ENCODE measurements around the gene C11orf68. TPM values are rescaled to one million over a fixed set of nuclear protein-coding genes. Genes with fewer than 3 reads are reported as not detected.

The C11orf68 gene
- total and polyA plus RNA-seq, 9 of the 15 experiments (the other 6 are each of a cell fraction or from before 2014, with no cell fraction given) = 3.6 to 35.9 (median 12.8) TPM

DNA sequence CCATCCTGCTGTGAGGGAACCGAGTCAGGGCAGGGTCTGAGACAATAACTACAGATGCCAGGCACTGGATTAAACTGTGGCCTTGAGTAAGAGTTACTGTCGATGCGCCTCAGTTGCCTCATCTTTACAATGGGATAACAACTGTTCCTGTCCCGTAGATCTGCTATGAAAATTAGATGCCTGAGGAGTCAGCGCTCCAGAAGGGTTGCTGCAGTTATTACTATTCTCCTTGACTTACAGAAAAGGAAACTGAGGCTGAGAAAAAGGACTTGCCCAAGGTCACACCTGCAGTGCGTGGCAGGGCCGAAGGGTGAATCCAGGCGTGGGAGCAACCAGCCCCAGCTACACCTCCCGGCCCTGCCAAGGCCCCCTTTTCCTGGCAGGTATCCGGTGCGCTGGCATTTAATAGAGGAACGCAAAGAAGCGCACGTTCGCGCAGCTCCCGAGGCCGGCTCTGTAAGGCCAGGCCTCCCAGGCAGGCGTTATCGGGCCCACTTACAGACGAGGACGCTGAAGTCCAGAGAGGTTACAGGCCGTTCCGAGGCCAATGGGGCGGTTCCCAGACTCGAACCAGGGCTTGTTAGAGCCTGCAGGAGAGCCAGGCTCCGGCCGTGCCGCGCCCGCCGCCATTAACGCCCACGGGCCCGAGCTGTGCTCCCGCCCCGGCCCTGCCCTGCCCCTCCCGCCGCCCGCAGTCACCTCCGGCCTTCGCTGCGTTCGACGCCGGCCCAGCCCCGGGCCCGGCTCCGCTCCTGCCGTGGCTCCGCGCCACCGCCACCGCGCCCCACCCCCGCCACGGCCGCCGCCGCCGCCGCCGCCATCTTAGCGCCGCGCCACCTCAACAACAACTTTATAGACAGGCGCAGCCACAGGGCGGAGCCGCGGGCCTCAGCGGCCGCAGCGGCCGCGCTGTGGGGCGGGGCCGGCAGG lies at the start of gene C11orf68 (continued):
- TF ChIP-seq, protein P1, sequence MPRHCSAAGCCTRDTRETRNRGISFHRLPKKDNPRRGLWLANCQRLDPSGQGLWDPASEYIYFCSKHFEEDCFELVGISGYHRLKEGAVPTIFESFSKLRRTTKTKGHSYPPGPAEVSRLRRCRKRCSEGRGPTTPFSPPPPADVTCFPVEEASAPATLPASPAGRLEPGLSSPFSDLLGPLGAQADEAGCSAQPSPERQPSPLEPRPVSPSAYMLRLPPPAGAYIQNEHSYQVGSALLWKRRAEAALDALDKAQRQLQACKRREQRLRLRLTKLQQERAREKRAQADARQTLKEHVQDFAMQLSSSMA (CRISPR knock-in tag; IDR thresholded peaks at IDR 0.05) = no peak
- TF ChIP-seq TEAD4 (IDR thresholded peaks at IDR 0.05; ENCODE audit: low read length) (no peak), TEAD4 (CRISPR knock-in tag; IDR thresholded peaks at IDR 0.05; ENCODE audit: borderline replicate concordance) (no peak; the same call in 1 of the 2 replicates), SMAD3 (CRISPR knock-in tag; conservative IDR thresholded peaks at IDR 0.05) (no peak), POLR2A (conservative IDR thresholded peaks at IDR 0.05) (no peak), FUS (optimal IDR thresholded peaks at IDR 0.05; ENCODE audit: low read depth, low read length) (no peak), SUPT5H (IDR thresholded peaks at IDR 0.05) (no peak), MECOM (CRISPR knock-in tag; IDR thresholded peaks at IDR 0.05) (no peak)
- TF ChIP-seq, protein P2, sequence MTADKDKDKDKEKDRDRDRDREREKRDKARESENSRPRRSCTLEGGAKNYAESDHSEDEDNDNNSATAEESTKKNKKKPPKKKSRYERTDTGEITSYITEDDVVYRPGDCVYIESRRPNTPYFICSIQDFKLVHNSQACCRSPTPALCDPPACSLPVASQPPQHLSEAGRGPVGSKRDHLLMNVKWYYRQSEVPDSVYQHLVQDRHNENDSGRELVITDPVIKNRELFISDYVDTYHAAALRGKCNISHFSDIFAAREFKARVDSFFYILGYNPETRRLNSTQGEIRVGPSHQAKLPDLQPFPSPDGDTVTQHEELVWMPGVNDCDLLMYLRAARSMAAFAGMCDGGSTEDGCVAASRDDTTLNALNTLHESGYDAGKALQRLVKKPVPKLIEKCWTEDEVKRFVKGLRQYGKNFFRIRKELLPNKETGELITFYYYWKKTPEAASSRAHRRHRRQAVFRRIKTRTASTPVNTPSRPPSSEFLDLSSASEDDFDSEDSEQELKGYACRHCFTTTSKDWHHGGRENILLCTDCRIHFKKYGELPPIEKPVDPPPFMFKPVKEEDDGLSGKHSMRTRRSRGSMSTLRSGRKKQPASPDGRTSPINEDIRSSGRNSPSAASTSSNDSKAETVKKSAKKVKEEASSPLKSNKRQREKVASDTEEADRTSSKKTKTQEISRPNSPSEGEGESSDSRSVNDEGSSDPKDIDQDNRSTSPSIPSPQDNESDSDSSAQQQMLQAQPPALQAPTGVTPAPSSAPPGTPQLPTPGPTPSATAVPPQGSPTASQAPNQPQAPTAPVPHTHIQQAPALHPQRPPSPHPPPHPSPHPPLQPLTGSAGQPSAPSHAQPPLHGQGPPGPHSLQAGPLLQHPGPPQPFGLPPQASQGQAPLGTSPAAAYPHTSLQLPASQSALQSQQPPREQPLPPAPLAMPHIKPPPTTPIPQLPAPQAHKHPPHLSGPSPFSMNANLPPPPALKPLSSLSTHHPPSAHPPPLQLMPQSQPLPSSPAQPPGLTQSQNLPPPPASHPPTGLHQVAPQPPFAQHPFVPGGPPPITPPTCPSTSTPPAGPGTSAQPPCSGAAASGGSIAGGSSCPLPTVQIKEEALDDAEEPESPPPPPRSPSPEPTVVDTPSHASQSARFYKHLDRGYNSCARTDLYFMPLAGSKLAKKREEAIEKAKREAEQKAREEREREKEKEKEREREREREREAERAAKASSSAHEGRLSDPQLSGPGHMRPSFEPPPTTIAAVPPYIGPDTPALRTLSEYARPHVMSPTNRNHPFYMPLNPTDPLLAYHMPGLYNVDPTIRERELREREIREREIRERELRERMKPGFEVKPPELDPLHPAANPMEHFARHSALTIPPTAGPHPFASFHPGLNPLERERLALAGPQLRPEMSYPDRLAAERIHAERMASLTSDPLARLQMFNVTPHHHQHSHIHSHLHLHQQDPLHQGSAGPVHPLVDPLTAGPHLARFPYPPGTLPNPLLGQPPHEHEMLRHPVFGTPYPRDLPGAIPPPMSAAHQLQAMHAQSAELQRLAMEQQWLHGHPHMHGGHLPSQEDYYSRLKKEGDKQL (CRISPR knock-in tag; IDR thresholded peaks at IDR 0.05; ENCODE audit: borderline replicate concordance) = no peak
- TF ChIP-seq, protein P3, sequence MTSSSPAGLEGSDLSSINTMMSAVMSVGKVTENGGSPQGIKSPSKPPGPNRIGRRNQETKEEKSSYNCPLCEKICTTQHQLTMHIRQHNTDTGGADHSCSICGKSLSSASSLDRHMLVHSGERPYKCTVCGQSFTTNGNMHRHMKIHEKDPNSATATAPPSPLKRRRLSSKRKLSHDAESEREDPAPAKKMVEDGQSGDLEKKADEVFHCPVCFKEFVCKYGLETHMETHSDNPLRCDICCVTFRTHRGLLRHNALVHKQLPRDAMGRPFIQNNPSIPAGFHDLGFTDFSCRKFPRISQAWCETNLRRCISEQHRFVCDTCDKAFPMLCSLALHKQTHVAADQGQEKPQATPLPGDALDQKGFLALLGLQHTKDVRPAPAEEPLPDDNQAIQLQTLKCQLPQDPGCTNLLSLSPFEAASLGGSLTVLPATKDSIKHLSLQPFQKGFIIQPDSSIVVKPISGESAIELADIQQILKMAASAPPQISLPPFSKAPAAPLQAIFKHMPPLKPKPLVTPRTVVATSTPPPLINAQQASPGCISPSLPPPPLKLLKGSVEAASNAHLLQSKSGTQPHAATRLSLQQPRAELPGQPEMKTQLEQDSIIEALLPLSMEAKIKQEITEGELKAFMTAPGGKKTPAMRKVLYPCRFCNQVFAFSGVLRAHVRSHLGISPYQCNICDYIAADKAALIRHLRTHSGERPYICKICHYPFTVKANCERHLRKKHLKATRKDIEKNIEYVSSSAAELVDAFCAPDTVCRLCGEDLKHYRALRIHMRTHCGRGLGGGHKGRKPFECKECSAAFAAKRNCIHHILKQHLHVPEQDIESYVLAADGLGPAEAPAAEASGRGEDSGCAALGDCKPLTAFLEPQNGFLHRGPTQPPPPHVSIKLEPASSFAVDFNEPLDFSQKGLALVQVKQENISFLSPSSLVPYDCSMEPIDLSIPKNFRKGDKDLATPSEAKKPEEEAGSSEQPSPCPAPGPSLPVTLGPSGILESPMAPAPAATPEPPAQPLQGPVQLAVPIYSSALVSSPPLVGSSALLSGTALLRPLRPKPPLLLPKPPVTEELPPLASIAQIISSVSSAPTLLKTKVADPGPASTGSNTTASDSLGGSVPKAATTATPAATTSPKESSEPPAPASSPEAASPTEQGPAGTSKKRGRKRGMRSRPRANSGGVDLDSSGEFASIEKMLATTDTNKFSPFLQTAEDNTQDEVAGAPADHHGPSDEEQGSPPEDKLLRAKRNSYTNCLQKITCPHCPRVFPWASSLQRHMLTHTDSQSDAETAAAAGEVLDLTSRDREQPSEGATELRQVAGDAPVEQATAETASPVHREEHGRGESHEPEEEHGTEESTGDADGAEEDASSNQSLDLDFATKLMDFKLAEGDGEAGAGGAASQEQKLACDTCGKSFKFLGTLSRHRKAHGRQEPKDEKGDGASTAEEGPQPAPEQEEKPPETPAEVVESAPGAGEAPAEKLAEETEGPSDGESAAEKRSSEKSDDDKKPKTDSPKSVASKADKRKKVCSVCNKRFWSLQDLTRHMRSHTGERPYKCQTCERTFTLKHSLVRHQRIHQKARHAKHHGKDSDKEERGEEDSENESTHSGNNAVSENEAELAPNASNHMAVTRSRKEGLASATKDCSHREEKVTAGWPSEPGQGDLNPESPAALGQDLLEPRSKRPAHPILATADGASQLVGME (CRISPR knock-in tag; IDR thresholded peaks at IDR 0.05) = no peak
- TF ChIP-seq, protein P4, sequence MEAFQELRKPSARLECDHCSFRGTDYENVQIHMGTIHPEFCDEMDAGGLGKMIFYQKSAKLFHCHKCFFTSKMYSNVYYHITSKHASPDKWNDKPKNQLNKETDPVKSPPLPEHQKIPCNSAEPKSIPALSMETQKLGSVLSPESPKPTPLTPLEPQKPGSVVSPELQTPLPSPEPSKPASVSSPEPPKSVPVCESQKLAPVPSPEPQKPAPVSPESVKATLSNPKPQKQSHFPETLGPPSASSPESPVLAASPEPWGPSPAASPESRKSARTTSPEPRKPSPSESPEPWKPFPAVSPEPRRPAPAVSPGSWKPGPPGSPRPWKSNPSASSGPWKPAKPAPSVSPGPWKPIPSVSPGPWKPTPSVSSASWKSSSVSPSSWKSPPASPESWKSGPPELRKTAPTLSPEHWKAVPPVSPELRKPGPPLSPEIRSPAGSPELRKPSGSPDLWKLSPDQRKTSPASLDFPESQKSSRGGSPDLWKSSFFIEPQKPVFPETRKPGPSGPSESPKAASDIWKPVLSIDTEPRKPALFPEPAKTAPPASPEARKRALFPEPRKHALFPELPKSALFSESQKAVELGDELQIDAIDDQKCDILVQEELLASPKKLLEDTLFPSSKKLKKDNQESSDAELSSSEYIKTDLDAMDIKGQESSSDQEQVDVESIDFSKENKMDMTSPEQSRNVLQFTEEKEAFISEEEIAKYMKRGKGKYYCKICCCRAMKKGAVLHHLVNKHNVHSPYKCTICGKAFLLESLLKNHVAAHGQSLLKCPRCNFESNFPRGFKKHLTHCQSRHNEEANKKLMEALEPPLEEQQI (IDR thresholded peaks at IDR 0.05) = no peak
